H9 (cell line): ENCODE data around the gene LAMB1. TPM values are rescaled to one million over a fixed set of nuclear protein-coding genes. Genes with fewer than 3 reads are reported as not detected.
A peak's percentile ranks its signal among the peaks of the same experiment; 100 is the strongest.

Source experiments
- DNase-seq: peaks from one replicate; pipeline ENCODE4 v3.0.0-alpha.2; 2017
- H2AFZ ChIP-seq: one replicate; pipeline ENCODE4 v1.6.1; 2013; ENCODE audit warnings: mild to moderate bottlenecking, low read length, control low read depth, moderate library complexity
- H2AK5ac ChIP-seq: 2 replicates; pipeline ENCODE4 v1.6.1; 2013; ENCODE audit warnings: low read length, control low read depth, mixed read lengths; ENCODE audit not compliant: insufficient read length
- H2BK120ac ChIP-seq: one replicate; pipeline ENCODE4 v1.6.1; 2013; ENCODE audit warnings: low read depth, mild to moderate bottlenecking, low read length, control low read depth, inconsistent platforms; ENCODE audit not compliant: poor library complexity, severe bottlenecking
- H2BK12ac ChIP-seq: 2 replicates; pipeline ENCODE4 v1.6.1; 2013; ENCODE audit warnings: low read length, control low read depth, mixed read lengths, low read depth; ENCODE audit not compliant: insufficient read length
- H2BK15ac ChIP-seq: 2 replicates; pipeline ENCODE4 v1.6.1; 2013; ENCODE audit warnings: low read depth, low read length, control low read depth
- H2BK20ac ChIP-seq: one replicate; pipeline ENCODE4 v1.6.1; 2013; ENCODE audit warnings: low read depth, mild to moderate bottlenecking, low read length, control low read depth, inconsistent platforms; ENCODE audit not compliant: poor library complexity, severe bottlenecking
- H2BK5ac ChIP-seq: 2 replicates; pipeline ENCODE4 v1.6.1; 2013; ENCODE audit warnings: low read length, control low read depth, mixed read lengths; ENCODE audit not compliant: insufficient read length
- H3K14ac ChIP-seq: 2 replicates; pipeline ENCODE4 v1.6.1; 2013; ENCODE audit warnings: low read length, control low read depth; ENCODE audit not compliant: insufficient read depth
- H3K18ac ChIP-seq: 2 replicates; pipeline ENCODE4 v1.6.1; 2013; ENCODE audit warnings: low read depth, mild to moderate bottlenecking, mixed read lengths, low read length, control low read depth; ENCODE audit not compliant: insufficient read length
- H3K23ac ChIP-seq: 2 replicates; pipeline ENCODE4 v1.6.1; 2013; ENCODE audit warnings: low read length, control low read depth, mixed read lengths, low read depth; ENCODE audit not compliant: insufficient read length
- H3K23me2 ChIP-seq: 2 replicates; pipeline ENCODE4 v1.6.1; 2013; ENCODE audit warnings: low read depth, mild to moderate bottlenecking, mixed read lengths, low read length, control low read depth; ENCODE audit not compliant: insufficient read length, poor library complexity, severe bottlenecking
- H3K27ac ChIP-seq: 2 replicates; pipeline ENCODE4 v1.5.1; 2013; ENCODE audit warnings: low read length, control low read depth, mixed read lengths, low read depth; ENCODE audit not compliant: insufficient read length
- H3K27me3 ChIP-seq: 2 replicates; pipeline ENCODE4 v1.6.1; 2013; ENCODE audit warnings: low read length, control low read depth, inconsistent platforms; ENCODE audit not compliant: insufficient read depth
- H3K4ac ChIP-seq: 2 replicates; pipeline ENCODE4 v1.6.1; 2013; ENCODE audit warnings: low read depth, mild to moderate bottlenecking, control low read depth, inconsistent platforms, low read length, moderate library complexity
- H3K4me1 ChIP-seq: 2 replicates; pipeline ENCODE4 v1.6.1; 2013; ENCODE audit warnings: low read length, control low read depth, inconsistent platforms; ENCODE audit not compliant: insufficient read depth
- H3K4me2 ChIP-seq: 2 replicates; pipeline ENCODE4 v1.6.1; 2013; ENCODE audit warnings: low read length, control low read depth, mixed read lengths; ENCODE audit not compliant: insufficient read length, insufficient read depth
- H3K56ac ChIP-seq: 2 replicates; pipeline ENCODE4 v1.6.1; 2013; ENCODE audit warnings: low read depth, mild to moderate bottlenecking, mixed read lengths, low read length, control low read depth; ENCODE audit not compliant: insufficient read length
- H3K79me1 ChIP-seq: 2 replicates; pipeline ENCODE4 v1.6.1; 2013; ENCODE audit warnings: low read depth, mild to moderate bottlenecking, moderate library complexity, low read length, control low read depth, inconsistent platforms; ENCODE audit not compliant: insufficient read depth, poor library complexity, severe bottlenecking
- H3K79me2 ChIP-seq: 2 replicates; pipeline ENCODE4 v1.6.1; 2013; ENCODE audit warnings: low read length, control low read depth, inconsistent platforms; ENCODE audit not compliant: insufficient read depth
- H3K9ac ChIP-seq: 2 replicates; pipeline ENCODE4 v1.6.1; 2013; ENCODE audit warnings: low read length, control low read depth, mixed read lengths; ENCODE audit not compliant: insufficient read length; ENCODE audit errors: extremely low read depth
- H3K9me3 ChIP-seq: one replicate; pipeline ENCODE4 v1.6.1; 2013; ENCODE audit warnings: low read depth, low read length, inconsistent platforms; ENCODE audit not compliant: control insufficient read depth
- H3T11ph ChIP-seq: one replicate; pipeline ENCODE4 v1.6.1; 2013; ENCODE audit warnings: mild to moderate bottlenecking, low read length, control low read depth, inconsistent platforms
- H4K20me1 ChIP-seq: one replicate; pipeline ENCODE4 v1.6.1; 2013; ENCODE audit not compliant: control insufficient read depth, insufficient read length, insufficient read depth
- H4K5ac ChIP-seq: 2 replicates; pipeline ENCODE4 v1.6.1; 2013; ENCODE audit warnings: low read depth, mild to moderate bottlenecking, mixed read lengths, low read length, control low read depth; ENCODE audit not compliant: insufficient read length
- H4K8ac ChIP-seq: replicated peaks from 2 replicates; pipeline ENCODE4 v1.6.1; 2013; ENCODE audit warnings: low read length, control low read depth, mixed read lengths, low read depth; ENCODE audit not compliant: insufficient read length
- H4K91ac ChIP-seq: 2 replicates; pipeline ENCODE4 v1.6.1; 2013; ENCODE audit warnings: low read depth, mild to moderate bottlenecking, moderate library complexity, mixed read lengths, low read length, control low read depth; ENCODE audit not compliant: insufficient read length
- H3K27ac Mint-ChIP-seq, 3 experiments: 2 replicates in 2 of 3; 3 replicates in 1 of 3; pipeline ENCODE4 v1.8.0; 2020 to 2021; ENCODE audit warnings: mixed read lengths in 3 of 3, mild to moderate bottlenecking in 1 of 3, moderate library complexity in 1 of 3
- H3K27me3 Mint-ChIP-seq: 2 replicates; pipeline ENCODE4 v1.8.0; 2021; ENCODE audit warnings: low read depth, mild to moderate bottlenecking, moderate library complexity, mixed read lengths
- H3K36me3 Mint-ChIP-seq, 3 experiments: 2 replicates in 2 of 3; 3 replicates in 1 of 3; pipeline ENCODE4 v1.8.0; 2020 to 2021; ENCODE audit warnings: low read depth in 3 of 3, mixed read lengths in 3 of 3; ENCODE audit not compliant: insufficient read depth in 1 of 3
- H3K4me1 Mint-ChIP-seq, 2 experiments: 2 replicates each; pipeline ENCODE4 v1.8.0; 2020; ENCODE audit warnings: mixed read lengths in 2 of 2
- H3K4me3 Mint-ChIP-seq, 2 experiments: 2 replicates in 1 of 2; 3 replicates in 1 of 2; pipeline ENCODE4 v1.8.0; 2020 to 2021; ENCODE audit warnings: mild to moderate bottlenecking in 2 of 2, mixed read lengths in 2 of 2, moderate library complexity in 1 of 2
- H3K9me3 Mint-ChIP-seq, 2 experiments: 2 replicates in 1 of 2; 3 replicates in 1 of 2; pipeline ENCODE4 v1.8.0; 2020; ENCODE audit warnings: mild to moderate bottlenecking in 2 of 2, mixed read lengths in 2 of 2, moderate library complexity in 1 of 2
- CTCF ChIP-seq: fragments of 200-600 bp; sonication (generic); conservative IDR thresholded peaks from 3 replicates; pipeline ENCODE4 v1.8.0; 2021; ENCODE audit warnings: antibody characterized with exemption, mild to moderate bottlenecking
- WGBS: extraction: QIAGEN DNeasy Blood & Tissue Kit; methylation state at CpG from one replicate; pipeline ENCODE4 v1.1.7; 2013; ENCODE audit warnings: missing lambda C conversion rate, low lambda C conversion rate, mixed read lengths; ENCODE audit not compliant: insufficient read length; ENCODE audit errors: extremely low coverage; 5-methylcytosine and 5-hydroxymethylcytosine counted together
- total RNA-seq: library from RNA; stranded (reverse); gene quantifications from 2 replicates; pipeline ENCODE4 v1.2.1, GENCODE V29; 2021

The LAMB1 gene
- total RNA-seq, 1 experiment from 2014 or later, result 75.8 TPM

- Histone ChIP-seq H4K8ac (no peak overlapping the region), H3K14ac (peak overlapping the region; percentile 74), H3K4me2 (peak overlapping the region; percentile 96), H3T11ph (no peak overlapping the region), H3K4ac (no peak overlapping the region), H3K18ac (no peak overlapping the region), H3K4me1 (no peaks in the 10 kb centered on the region), H3K27me3 (no peaks in the 10 kb centered on the region), H3K9me3 (no peaks in the 10 kb centered on the region), H2BK120ac (no peak overlapping the region), H2AFZ (no peak overlapping the region), H3K23me2 (peaks cover 8% of the 10 kb centered on the region), H3K56ac (no peak overlapping the region), H4K91ac (no peak overlapping the region), H4K20me1 (no peaks in the 10 kb centered on the region), H2BK15ac (no peak overlapping the region), H3K27ac (no peak overlapping the region), H3K23ac (no peak overlapping the region), H2BK20ac (no peak overlapping the region), H4K5ac (no peak overlapping the region), H3K79me1 (peaks cover 4% of the 10 kb centered on the region), H2AK5ac (no peak overlapping the region), H3K9ac (peak overlapping the region; percentile 57), H2BK5ac (no peak overlapping the region), H2BK12ac (no peak overlapping the region), H3K79me2 (peaks cover 3% of the 10 kb centered on the region; the same call in 1 of the 2 replicates)
- DNase-seq, result no peak
- peaks cover 6 to 33% (median 31%) of the 10 kb centered on the region in 3 experiments; a peak in 6 of 7 replicates for H3K36me3 Mint-ChIP-seq
- TF ChIP-seq CTCF, result no peak
- H3K27me3 Mint-ChIP-seq, result no peaks in the 10 kb centered on the region; the same call in 1 of the 2 replicates
- no CpG with 5 or more reads among the region's 9 CpGs for WGBS
- peaks cover 0 to 7% of the 10 kb centered on the region in 2 experiments; a peak in 1 of 5 replicates for H3K9me3 Mint-ChIP-seq
- peak overlapping the region in 2 of 3 experiments; percentile 36 to 92; a peak in 3 of 7 replicates for H3K27ac Mint-ChIP-seq
- peaks cover 15 to 16% of the 10 kb centered on the region in 2 experiments for H3K4me1 Mint-ChIP-seq
- H3K4me3 Mint-ChIP-seq, result peak overlapping the region; percentile 94 to 99
Measured at GRCh38 chr7:107891636-107892366, 111.2 kb downstream of the LAMB1 start.
